Measurements from ENCODE around the gene STRIP2. TPM values are rescaled to one million over a fixed set of nuclear protein-coding genes. Genes with fewer than 3 reads are reported as not detected.
A peak's percentile ranks its signal among the peaks of the same experiment; 100 is the strongest.

Gene STRIP2
- total RNA-seq, 1 experiment from 2014 or later = 6.5 TPM

DNA sequence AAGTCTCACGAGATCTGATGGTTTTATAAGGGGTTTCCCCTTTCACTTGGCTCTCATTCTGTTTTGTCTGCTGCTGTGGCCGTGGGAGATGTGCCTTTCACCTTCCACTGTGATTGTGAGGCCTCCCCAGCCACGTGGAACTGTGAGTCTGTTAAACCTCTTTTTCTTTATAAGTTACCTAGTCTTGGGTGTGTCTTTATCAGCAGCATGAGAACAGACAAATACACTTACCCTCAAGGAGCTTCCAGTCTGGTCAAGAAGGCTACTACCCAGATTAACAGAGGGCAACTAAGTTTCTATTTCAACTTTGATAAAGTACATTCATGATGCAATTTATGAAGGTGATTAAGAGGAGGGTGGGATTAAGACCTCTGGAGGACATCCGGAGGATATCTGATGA is 81.1 kb downstream of the STRIP2 start:
- no peak overlapping the region for H3K27ac Mint-ChIP-seq
- peaks cover 33% of the 10 kb centered on the region for H3K4me1 Mint-ChIP-seq
- H3K27me3 Mint-ChIP-seq (ENCODE audit: low read depth) = no peaks in the 10 kb centered on the region
- H3K36me3 Mint-ChIP-seq = no peaks in the 10 kb centered on the region
- no peaks in the 10 kb centered on the region for H3K9me3 Mint-ChIP-seq
- no peak overlapping the region for H3K4me3 Mint-ChIP-seq
- TF ChIP-seq, protein P1, sequence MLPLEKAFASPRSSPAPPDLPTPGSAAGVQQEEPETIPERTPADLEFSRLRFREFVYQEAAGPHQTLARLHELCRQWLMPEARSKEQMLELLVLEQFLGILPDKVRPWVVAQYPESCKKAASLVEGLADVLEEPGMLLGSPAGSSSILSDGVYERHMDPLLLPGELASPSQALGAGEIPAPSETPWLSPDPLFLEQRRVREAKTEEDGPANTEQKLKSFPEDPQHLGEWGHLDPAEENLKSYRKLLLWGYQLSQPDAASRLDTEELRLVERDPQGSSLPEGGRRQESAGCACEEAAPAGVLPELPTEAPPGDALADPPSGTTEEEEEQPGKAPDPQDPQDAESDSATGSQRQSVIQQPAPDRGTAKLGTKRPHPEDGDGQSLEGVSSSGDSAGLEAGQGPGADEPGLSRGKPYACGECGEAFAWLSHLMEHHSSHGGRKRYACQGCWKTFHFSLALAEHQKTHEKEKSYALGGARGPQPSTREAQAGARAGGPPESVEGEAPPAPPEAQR (CRISPR knock-in tag; IDR thresholded peaks at IDR 0.05) = no peak
- TF ChIP-seq FOXP4 (CRISPR knock-in tag; IDR thresholded peaks at IDR 0.05) (no peak), ZNF317 (CRISPR knock-in tag; IDR thresholded peaks at IDR 0.05; ENCODE audit: borderline replicate concordance, low read depth) (no peak), PREB (CRISPR knock-in tag; IDR thresholded peaks at IDR 0.05; ENCODE audit: borderline replicate concordance) (no peak)
- TF ChIP-seq, protein P2, sequence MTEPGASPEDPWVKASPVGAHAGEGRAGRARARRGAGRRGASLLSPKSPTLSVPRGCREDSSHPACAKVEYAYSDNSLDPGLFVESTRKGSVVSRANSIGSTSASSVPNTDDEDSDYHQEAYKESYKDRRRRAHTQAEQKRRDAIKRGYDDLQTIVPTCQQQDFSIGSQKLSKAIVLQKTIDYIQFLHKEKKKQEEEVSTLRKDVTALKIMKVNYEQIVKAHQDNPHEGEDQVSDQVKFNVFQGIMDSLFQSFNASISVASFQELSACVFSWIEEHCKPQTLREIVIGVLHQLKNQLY (CRISPR knock-in tag; IDR thresholded peaks at IDR 0.05) = no peak
- CTCF ChIA-PET = no interaction called here
- no peak for ATAC-seq
- DNase-seq (ENCODE audit: low spot score) = no peak
- POLR2A ChIA-PET = no interaction called here

DNA sequence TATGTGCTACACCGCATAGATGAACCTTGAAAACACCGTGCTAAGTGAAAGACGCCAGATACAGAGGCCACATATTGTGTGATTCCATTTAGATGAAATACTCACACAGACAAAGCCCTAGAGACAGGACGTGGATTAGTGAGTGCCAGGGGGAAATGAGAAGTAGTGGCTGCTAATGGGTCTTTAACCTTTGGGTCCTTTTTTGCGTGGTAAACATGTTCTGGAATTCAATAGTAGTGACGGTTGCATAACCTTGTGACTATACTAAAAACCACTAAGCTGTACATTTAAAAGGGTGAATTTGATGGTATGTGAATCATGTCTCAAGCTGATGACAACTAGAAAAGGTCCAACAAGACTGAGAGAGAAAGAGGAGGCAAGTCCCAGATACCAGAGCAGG is 83.7 kb downstream of the STRIP2 start:
- Mint-ChIP-seq H3K27ac (peak overlapping the region; percentile 10; the same call in 1 of the 2 replicates), H3K9me3 (no peaks in the 10 kb centered on the region), H3K27me3 (ENCODE audit: low read depth) (peaks cover 2% of the 10 kb centered on the region; the same call in 1 of the 2 replicates), H3K4me3 (no peak overlapping the region), H3K4me1 (peaks cover 43% of the 10 kb centered on the region), H3K36me3 (no peaks in the 10 kb centered on the region)
- ATAC-seq (no peak), DNase-seq (ENCODE audit: low spot score) (no peak)
- ChIA-PET CTCF (interaction anchor here (1.4 kb wide), 1 partner anchor 90 kb away, joined by 4 read pairs; no protein-coding TSS in a partner anchor), POLR2A (no interaction called here)
- TF ChIP-seq OVOL2 (CRISPR knock-in tag; IDR thresholded peaks at IDR 0.05; ENCODE audit: borderline replicate concordance) (no peak), FOXP1 (CRISPR knock-in tag; IDR thresholded peaks at IDR 0.05; ENCODE audit: borderline replicate concordance) (no peak), HMGXB4 (CRISPR knock-in tag; IDR thresholded peaks at IDR 0.05) (no peak), SP1 (CRISPR knock-in tag; conservative IDR thresholded peaks at IDR 0.05) (no peak), ETV6 (CRISPR knock-in tag; IDR thresholded peaks at IDR 0.05) (no peak), CTCF (IDR thresholded peaks at IDR 0.05) (no peak), ZNF423 (CRISPR knock-in tag; IDR thresholded peaks at IDR 0.05) (no peak), NFYB (CRISPR knock-in tag; conservative IDR thresholded peaks at IDR 0.05; ENCODE audit: low read depth) (no peak), TEAD1 (CRISPR knock-in tag; IDR thresholded peaks at IDR 0.05) (no peak), ZBTB43 (CRISPR knock-in tag; IDR thresholded peaks at IDR 0.05) (no peak), FOXK1 (CRISPR knock-in tag; IDR thresholded peaks at IDR 0.05) (no peak), FOXP4 (CRISPR knock-in tag; IDR thresholded peaks at IDR 0.05) (no peak)
- TF ChIP-seq, protein P3, sequence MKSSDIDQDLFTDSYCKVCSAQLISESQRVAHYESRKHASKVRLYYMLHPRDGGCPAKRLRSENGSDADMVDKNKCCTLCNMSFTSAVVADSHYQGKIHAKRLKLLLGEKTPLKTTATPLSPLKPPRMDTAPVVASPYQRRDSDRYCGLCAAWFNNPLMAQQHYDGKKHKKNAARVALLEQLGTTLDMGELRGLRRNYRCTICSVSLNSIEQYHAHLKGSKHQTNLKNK (CRISPR knock-in tag; IDR thresholded peaks at IDR 0.05) = no peak
- TF ChIP-seq, protein P4, sequence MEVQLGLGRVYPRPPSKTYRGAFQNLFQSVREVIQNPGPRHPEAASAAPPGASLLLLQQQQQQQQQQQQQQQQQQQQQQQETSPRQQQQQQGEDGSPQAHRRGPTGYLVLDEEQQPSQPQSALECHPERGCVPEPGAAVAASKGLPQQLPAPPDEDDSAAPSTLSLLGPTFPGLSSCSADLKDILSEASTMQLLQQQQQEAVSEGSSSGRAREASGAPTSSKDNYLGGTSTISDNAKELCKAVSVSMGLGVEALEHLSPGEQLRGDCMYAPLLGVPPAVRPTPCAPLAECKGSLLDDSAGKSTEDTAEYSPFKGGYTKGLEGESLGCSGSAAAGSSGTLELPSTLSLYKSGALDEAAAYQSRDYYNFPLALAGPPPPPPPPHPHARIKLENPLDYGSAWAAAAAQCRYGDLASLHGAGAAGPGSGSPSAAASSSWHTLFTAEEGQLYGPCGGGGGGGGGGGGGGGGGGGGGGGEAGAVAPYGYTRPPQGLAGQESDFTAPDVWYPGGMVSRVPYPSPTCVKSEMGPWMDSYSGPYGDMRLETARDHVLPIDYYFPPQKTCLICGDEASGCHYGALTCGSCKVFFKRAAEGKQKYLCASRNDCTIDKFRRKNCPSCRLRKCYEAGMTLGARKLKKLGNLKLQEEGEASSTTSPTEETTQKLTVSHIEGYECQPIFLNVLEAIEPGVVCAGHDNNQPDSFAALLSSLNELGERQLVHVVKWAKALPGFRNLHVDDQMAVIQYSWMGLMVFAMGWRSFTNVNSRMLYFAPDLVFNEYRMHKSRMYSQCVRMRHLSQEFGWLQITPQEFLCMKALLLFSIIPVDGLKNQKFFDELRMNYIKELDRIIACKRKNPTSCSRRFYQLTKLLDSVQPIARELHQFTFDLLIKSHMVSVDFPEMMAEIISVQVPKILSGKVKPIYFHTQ (CRISPR knock-in tag; IDR thresholded peaks at IDR 0.05) = no peak

Measured in WTC11 (cell line).